SK-N-SH treated with all-trans-retinoic acid at 6 μM for 48 hours (cell line): ENCODE results near the gene CNOT6L.

Source experiments
- RARB ChIP-seq: fragments of 250-450 bp; sonication (Bioruptor Pico); IDR thresholded peaks from 2 replicates; pipeline ENCODE4 v1.8.0; 2021; ENCODE audit warnings: mild to moderate bottlenecking, moderate library complexity
- TF ChIP-seq, protein P1 (sequence below): fragments of 250-450 bp; sonication (Bioruptor Pico); IDR thresholded peaks from 2 replicates; pipeline ENCODE4 v1.8.0; 2021; ENCODE audit warnings: low read depth, mild to moderate bottlenecking, moderate library complexity, borderline replicate concordance

DNA sequence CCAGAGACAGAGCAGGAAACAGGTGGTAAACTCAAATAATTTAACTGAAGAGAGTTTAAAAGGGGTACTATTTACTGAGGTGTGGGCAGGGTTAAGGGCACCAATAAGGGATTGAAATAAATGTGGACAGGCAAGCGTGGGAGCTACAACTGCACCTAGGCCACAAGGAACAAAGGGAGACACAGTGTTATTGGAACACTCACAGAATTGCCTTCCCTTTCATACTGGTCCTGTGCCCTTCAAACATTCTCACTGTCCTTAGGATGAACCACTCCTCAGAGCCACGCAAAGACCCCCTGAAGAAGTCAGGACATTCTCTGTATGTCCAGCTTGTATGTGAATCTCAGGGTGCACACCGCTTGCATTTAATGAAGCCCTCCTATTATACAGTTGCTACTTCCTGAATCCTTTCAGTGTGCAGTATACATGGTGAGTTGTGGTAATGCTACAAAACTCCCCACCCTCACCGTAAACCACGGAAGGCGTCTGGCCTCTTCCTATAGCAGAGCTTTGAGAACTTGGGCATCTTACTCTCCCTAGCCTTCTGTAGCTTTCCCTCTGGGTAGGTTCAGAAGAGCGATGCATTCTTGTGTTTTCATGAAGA is 33.8 kb upstream of the CNOT6L start:
- TF ChIP-seq, protein P1, sequence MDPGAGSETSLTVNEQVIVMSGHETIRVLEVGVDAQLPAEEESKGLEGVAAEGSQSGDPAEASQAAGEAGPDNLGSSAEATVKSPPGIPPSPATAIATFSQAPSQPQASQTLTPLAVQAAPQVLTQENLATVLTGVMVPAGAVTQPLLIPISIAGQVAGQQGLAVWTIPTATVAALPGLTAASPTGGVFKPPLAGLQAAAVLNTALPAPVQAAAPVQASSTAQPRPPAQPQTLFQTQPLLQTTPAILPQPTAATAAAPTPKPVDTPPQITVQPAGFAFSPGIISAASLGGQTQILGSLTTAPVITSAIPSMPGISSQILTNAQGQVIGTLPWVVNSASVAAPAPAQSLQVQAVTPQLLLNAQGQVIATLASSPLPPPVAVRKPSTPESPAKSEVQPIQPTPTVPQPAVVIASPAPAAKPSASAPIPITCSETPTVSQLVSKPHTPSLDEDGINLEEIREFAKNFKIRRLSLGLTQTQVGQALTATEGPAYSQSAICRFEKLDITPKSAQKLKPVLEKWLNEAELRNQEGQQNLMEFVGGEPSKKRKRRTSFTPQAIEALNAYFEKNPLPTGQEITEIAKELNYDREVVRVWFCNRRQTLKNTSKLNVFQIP (CRISPR knock-in tag) = no peak
- TF ChIP-seq RARB (CRISPR knock-in tag) = no peak
